ENCODE results near the gene IL1RAP.

Gene IL1RAP

DNA sequence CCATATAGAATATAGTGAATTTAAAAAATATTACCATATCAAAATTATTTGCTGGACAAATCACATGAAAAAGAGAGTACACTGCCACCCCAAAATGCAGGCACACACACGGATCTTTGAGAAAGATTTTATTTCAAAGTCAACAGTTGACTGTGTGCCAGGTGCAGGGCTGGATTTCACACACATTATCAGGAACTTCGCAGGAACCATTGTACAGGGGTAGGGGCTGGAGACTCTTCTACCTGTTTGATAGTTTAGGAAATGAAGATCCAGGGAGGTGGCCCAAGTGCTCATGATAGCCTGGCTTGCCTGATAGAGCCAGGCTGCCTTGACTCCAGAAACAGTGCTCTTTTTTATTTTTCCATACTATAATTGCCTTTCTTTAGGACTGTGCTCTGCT lies 54.2 kb downstream of the IL1RAP start:
- no peak for DNase-seq (ENCODE audit: low read depth)
- TF ChIP-seq, protein P1, sequence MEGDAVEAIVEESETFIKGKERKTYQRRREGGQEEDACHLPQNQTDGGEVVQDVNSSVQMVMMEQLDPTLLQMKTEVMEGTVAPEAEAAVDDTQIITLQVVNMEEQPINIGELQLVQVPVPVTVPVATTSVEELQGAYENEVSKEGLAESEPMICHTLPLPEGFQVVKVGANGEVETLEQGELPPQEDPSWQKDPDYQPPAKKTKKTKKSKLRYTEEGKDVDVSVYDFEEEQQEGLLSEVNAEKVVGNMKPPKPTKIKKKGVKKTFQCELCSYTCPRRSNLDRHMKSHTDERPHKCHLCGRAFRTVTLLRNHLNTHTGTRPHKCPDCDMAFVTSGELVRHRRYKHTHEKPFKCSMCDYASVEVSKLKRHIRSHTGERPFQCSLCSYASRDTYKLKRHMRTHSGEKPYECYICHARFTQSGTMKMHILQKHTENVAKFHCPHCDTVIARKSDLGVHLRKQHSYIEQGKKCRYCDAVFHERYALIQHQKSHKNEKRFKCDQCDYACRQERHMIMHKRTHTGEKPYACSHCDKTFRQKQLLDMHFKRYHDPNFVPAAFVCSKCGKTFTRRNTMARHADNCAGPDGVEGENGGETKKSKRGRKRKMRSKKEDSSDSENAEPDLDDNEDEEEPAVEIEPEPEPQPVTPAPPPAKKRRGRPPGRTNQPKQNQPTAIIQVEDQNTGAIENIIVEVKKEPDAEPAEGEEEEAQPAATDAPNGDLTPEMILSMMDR (IDR thresholded peaks at IDR 0.05; ENCODE audit: control insufficient read depth, extremely low read depth, insufficient read depth), result no peak
- no peak overlapping the region for H3K4me3 ChIP-seq (ENCODE audit: low read depth, low read length)

DNA sequence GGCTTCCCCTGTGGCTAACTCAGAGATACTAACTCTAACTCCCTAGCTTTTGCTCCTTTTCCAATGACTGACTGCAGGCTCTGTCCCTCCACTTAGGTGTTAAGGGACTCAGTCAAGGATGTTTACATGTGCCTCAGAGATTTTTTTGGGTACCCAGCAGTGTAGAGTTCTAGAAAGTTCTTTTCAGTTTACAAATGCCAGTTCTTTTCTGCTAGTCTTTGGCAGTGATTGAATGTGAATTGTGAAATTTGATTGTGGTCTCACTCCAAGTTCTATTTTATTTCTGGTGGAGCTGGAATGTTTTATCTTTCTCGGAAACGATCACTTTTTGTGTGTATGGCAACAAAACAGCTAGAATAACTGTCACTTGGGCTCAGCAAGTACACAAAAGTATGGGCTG lies 60.6 kb downstream of the IL1RAP start:
- no peak for DNase-seq (ENCODE audit: low read depth)
- TF ChIP-seq, protein P1 (IDR thresholded peaks at IDR 0.05; ENCODE audit: control insufficient read depth, extremely low read depth, insufficient read depth), result no peak
- no peak overlapping the region for H3K4me3 ChIP-seq (ENCODE audit: low read depth, low read length)

DNA sequence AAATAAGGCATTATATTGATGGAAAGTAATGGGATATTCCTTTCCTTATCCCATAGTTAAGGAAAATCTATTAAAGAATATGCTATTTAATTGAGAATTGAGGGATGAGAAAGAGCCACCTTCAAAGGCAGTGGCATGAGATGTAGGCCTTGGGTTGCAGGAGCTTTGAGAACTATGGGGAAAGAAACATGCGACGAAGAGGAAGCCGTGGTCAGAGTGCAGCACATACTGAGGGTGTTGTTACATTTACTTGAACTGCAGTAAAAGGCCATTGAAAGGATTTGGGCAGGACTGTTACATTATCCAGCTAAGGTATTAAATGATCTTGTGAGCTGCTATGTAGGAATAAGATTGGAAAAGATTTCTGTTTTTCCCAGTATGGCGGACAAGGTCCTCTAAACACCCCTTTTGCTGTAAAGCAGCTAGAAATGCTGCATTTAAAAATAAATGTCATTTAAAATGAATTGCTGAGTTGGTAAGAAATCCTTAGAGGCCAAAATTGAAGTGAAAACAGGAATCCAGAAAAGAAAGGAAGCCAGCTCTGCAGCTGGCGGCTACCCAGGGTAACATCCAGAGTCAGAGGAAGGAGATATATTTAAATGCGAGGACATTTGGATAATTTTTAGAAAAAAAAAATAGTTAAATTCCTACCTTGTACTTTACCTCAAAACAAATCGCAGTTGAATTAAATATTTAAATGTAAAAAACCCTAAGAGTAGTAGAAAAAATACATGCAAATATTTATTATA lies 61.7 kb downstream of the IL1RAP start:
- H3K4me3 ChIP-seq (ENCODE audit: low read depth, low read length), result no peak overlapping the region
- TF ChIP-seq, protein P1 (IDR thresholded peaks at IDR 0.05; ENCODE audit: control insufficient read depth, extremely low read depth, insufficient read depth), result no peak

DNA sequence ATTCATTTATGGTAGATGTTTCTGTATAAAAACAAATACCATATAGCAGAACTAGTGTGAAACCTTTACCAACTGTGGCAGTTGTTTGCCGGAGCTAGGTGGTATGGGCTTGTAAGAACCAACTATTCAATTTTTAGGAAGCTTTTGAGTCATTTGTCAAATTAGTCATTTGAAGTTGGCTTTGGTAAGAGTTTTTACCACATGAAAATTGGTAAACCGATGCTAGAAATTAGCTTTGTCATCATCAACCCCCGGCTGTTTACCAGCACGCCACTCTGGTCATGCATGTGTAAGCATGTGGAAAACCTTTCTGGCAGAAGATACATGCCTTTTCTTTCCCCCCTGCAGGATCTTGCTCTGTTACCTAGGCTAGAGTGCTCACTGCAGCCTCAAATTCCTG lies 63.3 kb downstream of the IL1RAP start:
- H3K4me3 ChIP-seq (ENCODE audit: low read depth, low read length), result no peak overlapping the region
- TF ChIP-seq, protein P1 (IDR thresholded peaks at IDR 0.05; ENCODE audit: control insufficient read depth, extremely low read depth, insufficient read depth), result no peak
- no peak for DNase-seq (ENCODE audit: low read depth)

More for the DNA sequence above, 61.7 kb downstream of the IL1RAP start:
- DNase-seq (ENCODE audit: low read depth), result no peak

DNA sequence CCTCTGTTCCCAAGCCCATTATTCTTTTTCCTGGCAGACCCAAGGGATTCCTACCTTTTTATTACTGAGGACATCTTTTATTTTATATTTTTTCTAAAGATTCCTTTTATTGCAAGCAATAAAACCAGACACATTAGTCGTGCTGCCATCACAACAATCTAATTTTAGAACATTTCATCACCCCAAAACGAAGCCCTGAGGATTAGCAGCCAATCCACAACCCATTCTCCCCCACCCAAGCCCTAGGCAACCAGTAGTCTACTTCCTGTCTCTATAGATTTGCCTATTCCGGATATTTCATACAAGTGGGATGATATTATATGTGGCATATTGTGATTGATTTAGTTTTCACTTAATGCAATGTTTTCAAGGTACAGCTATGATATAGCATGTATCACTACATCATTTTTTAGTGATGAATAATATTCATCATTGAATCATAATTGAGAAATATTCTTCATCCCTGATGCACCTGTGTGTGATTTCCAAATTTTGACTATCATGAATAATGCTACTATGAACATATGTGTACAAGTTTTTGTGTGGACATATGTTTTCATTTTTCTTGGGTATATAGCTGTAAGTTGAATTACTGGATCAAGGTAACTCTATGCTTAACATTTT lies 65.7 kb downstream of the IL1RAP start:
- no peak overlapping the region for H3K4me3 ChIP-seq (ENCODE audit: low read depth, low read length)
- DNase-seq (ENCODE audit: low read depth), result no peak
- TF ChIP-seq, protein P1 (IDR thresholded peaks at IDR 0.05; ENCODE audit: control insufficient read depth, extremely low read depth, insufficient read depth), result no peak

DNA sequence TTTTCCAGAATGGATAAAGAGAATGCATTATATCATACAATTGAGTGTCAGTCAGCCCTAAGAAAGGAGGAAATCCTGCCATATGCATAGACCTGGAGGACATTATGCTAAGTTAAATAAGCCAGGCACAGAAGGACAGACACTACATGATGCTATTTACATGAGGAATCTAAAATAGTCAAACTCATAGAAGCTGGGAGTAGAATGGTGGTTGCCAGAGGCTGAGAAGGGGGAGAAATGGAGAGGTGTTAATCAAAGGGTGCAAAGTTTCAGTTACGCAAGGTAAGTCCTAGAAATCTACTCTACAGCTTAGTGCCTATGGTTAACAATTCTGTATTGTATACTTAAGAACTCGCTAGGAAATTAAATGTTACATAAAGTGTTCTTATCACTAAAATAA lies 66.5 kb downstream of the IL1RAP start:
- TF ChIP-seq, protein P1 (IDR thresholded peaks at IDR 0.05; ENCODE audit: control insufficient read depth, extremely low read depth, insufficient read depth), result no peak
- DNase-seq (ENCODE audit: low read depth), result no peak
- H3K4me3 ChIP-seq (ENCODE audit: low read depth, low read length), result no peak overlapping the region

All from LNCaP clone FGC (cell line).